ENCODE measurements around the gene DCLRE1C. TPM values are rescaled to one million over a fixed set of nuclear protein-coding genes. Genes with fewer than 3 reads are reported as not detected.

The DCLRE1C gene
- total RNA-seq, 1 experiment from 2014 or later: 21.2 TPM

GRCh38 chr10:14889318-14889717 lies 64.6 kb downstream of the DCLRE1C start:
- DNase-seq: no peak
- Mint-ChIP-seq H3K4me1 (ENCODE audit: low read depth, unreplicated experiment) (peaks cover 14% of the 10 kb centered on the region), H3K27me3 (ENCODE audit: unreplicated experiment) (no peaks in the 10 kb centered on the region), H3K9me3 (ENCODE audit: low read depth, unreplicated experiment) (no peaks in the 10 kb centered on the region), H3K27ac (ENCODE audit: unreplicated experiment) (no peak overlapping the region), H3K36me3 (ENCODE audit: insufficient read depth, unreplicated experiment) (no peaks in the 10 kb centered on the region), H3K4me3 (ENCODE audit: low read depth, unreplicated experiment) (no peak overlapping the region)
- peak; percentile 25 for TF ChIP-seq CTCF (IDR thresholded peaks at IDR 0.05; ENCODE audit: unreplicated experiment)
- intact Hi-C loops (cut with micrococcal nuclease; ENCODE audit: unreplicated experiment): no loop called here
- BruUV-seq (replicated peaks): no TSS peak
- CTCF ChIA-PET: interaction anchor here (0.7 kb wide), 2 partner anchors 51 to 62 kb away, joined by 3 read pairs; partner anchors contain the start of genes CDNF, HSPA14 and MSANTD7

DNA sequence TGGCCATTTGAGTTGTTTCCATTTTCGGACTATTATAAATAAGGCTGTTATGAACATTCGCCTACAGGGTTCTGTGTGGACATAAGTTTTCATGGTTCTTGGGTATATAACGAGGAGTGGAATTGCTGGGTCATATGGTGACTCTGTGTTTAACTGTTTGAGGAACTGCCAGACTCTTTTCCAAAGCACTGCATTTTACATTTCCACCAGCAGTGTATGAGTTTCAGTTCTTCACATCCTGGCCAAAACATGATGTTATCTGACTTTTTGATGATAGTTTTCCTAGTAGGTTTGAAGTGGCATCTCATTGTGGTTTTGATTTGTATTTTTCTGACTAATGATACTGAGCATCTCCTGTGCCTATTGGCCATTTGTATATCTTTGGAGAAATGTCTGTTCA lies 69.8 kb downstream of the DCLRE1C start:
- no peak overlapping the region for H3K4me3 Mint-ChIP-seq (ENCODE audit: low read depth, unreplicated experiment)
- no TSS peak for BruUV-seq (replicated peaks)
- CTCF ChIA-PET: interaction anchor here (0.7 kb wide), 1 partner anchor 23 kb away, joined by 3 read pairs; no protein-coding TSS in a partner anchor
- no peak for TF ChIP-seq CTCF (IDR thresholded peaks at IDR 0.05; ENCODE audit: unreplicated experiment)
- intact Hi-C loops (cut with micrococcal nuclease; ENCODE audit: unreplicated experiment): no loop called here
- peaks cover 15% of the 10 kb centered on the region for H3K36me3 Mint-ChIP-seq (ENCODE audit: insufficient read depth, unreplicated experiment)
- DNase-seq: no peak
- no peaks in the 10 kb centered on the region for H3K27me3 Mint-ChIP-seq (ENCODE audit: unreplicated experiment)
- H3K9me3 Mint-ChIP-seq (ENCODE audit: low read depth, unreplicated experiment): no peaks in the 10 kb centered on the region
- no peak overlapping the region for H3K27ac Mint-ChIP-seq (ENCODE audit: unreplicated experiment)
- H3K4me1 Mint-ChIP-seq (ENCODE audit: low read depth, unreplicated experiment): peaks cover 12% of the 10 kb centered on the region

DNA sequence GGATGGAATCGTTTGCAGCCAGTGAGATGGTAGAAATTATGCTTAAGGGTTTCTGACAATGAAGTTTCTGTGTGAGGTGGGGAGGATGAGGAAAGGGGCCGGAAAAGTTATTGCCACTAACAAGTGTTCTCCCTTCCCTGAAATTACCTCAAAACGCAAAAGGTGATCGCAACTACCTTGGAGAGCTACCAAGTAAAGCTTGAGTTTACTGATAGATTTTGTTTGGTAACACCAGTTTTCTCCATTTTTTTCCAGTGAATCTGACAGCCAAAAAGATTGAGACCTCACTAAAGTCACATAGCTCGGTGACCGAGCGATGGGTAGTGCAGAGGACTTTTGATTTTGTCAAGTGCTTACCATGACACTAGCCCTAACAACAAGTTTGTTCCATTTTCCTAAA lies 73.7 kb downstream of the DCLRE1C start:
- CTCF ChIA-PET: no interaction called here
- H3K4me1 Mint-ChIP-seq (ENCODE audit: low read depth, unreplicated experiment): peaks cover 25% of the 10 kb centered on the region
- DNase-seq: no peak
- intact Hi-C loops (cut with micrococcal nuclease; ENCODE audit: unreplicated experiment): no loop called here
- H3K36me3 Mint-ChIP-seq (ENCODE audit: insufficient read depth, unreplicated experiment): peaks cover 40% of the 10 kb centered on the region
- TF ChIP-seq CTCF (IDR thresholded peaks at IDR 0.05; ENCODE audit: unreplicated experiment): no peak
- peak overlapping the region; percentile 87 for H3K27ac Mint-ChIP-seq (ENCODE audit: unreplicated experiment)
- no peaks in the 10 kb centered on the region for H3K27me3 Mint-ChIP-seq (ENCODE audit: unreplicated experiment)
- no peaks in the 10 kb centered on the region for H3K9me3 Mint-ChIP-seq (ENCODE audit: low read depth, unreplicated experiment)
- peak overlapping the region; percentile 94 for H3K4me3 Mint-ChIP-seq (ENCODE audit: low read depth, unreplicated experiment)
- TSS peak; percentile 46 for BruUV-seq (replicated peaks)

DNA sequence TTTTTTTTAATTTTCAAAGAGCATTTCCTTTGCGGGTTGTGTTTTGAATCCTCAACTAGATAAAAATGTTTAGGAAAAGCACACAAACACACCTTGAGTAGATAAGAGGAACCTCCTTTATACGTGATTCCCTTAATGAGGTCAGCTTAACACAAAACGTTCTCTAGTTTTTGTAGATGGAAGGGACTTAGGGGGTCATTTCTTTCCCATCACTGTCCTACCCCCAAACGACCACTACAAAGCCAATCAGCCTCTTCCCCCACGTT lies 74.0 kb downstream of the DCLRE1C start:
- H3K27me3 Mint-ChIP-seq (ENCODE audit: unreplicated experiment): no peaks in the 10 kb centered on the region
- H3K4me3 Mint-ChIP-seq (ENCODE audit: low read depth, unreplicated experiment): peak overlapping the region; percentile 94
- no peak for TF ChIP-seq CTCF (IDR thresholded peaks at IDR 0.05; ENCODE audit: unreplicated experiment)
- H3K27ac Mint-ChIP-seq (ENCODE audit: unreplicated experiment): peak overlapping the region; percentile 87
- H3K36me3 Mint-ChIP-seq (ENCODE audit: insufficient read depth, unreplicated experiment): peaks cover 40% of the 10 kb centered on the region
- peaks cover 25% of the 10 kb centered on the region for H3K4me1 Mint-ChIP-seq (ENCODE audit: low read depth, unreplicated experiment)
- intact Hi-C loops (cut with micrococcal nuclease; ENCODE audit: unreplicated experiment): no loop called here
- CTCF ChIA-PET: no interaction called here
- no peaks in the 10 kb centered on the region for H3K9me3 Mint-ChIP-seq (ENCODE audit: low read depth, unreplicated experiment)
- BruUV-seq (replicated peaks): no TSS peak
- no peak for DNase-seq

Measured in Calu3 (cell line).